ENCODE data around the gene DHX16. TPM values are rescaled to one million over a fixed set of nuclear protein-coding genes. Genes with fewer than 3 reads are reported as not detected.

Gene DHX16
- polyA plus RNA-seq, 3 donors = 46.2 to 51.0 (median 50.7) TPM

GRCh38 chr6:30707281-30707850, 34.6 kb upstream of the DHX16 start:
- no peak for DNase-seq (ENCODE audit: extremely low read depth in 1 of 11, low read depth in 9 of 11, low spot score in 4 of 11)

GRCh38 chr6:30705620-30706019, 32.8 kb upstream of the DHX16 start:
- no peak for DNase-seq (ENCODE audit: extremely low read depth in 1 of 11, low read depth in 9 of 11, low spot score in 4 of 11)

GRCh38 chr6:30703821-30704220, 31.0 kb upstream of the DHX16 start:
- DNase-seq (ENCODE audit: extremely low read depth in 1 of 11, low read depth in 9 of 11, low spot score in 4 of 11) = no peak

GRCh38 chr6:30703011-30703410, 30.2 kb upstream of the DHX16 start:
- DNase-seq (ENCODE audit: extremely low read depth in 1 of 11, low read depth in 9 of 11, low spot score in 4 of 11) = no peak

DNA sequence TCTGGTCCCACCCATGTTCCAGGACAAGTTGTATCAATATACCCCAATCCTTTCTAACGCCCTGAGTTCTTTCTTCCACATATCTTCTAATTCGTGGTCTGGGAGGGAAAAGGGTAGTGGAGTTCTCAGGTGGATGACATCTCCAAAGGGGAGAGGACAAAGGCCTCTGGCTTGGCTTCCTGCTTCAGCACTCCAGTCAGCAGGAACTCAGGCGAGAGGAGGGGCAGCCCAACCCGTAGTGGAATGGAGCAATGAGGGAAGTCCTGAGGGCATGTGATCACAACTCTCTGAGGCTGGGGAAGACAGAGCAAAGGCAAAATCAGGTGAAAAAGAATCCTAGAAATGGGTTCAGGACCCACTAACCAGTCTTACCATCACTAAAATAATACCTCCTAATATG, 27.5 kb upstream of the DHX16 start:
- DNase-seq (ENCODE audit: extremely low read depth in 1 of 11, low read depth in 9 of 11, low spot score in 4 of 11) = no peak

DNA sequence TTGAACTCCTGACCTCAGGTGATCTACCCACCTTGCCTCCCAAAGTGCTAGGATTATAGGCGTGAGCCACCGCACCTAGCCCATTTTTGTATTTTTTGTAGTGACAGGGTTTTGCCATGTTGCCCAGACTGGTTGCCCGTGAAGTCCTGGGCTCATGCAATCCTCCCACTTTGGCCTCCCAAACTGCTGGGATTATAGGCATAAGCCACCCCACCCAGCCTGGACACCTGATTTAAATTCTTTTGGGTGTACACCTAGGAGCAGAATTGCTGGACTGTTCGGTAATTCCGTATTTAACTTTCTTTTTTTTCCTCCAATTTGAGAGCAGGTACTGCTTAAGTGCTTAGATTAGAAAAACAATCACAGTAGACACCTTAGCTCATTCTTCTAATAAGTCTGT, 23.6 kb upstream of the DHX16 start:
- DNase-seq (ENCODE audit: extremely low read depth in 1 of 11, low read depth in 9 of 11, low spot score in 4 of 11) = no peak

- no peak for DNase-seq (ENCODE audit: extremely low read depth in 1 of 11, low read depth in 9 of 11, low spot score in 4 of 11)
These were observed 18.5 kb upstream of the DHX16 start for GRCh38 chr6:30691208-30691847.

- DNase-seq (ENCODE audit: extremely low read depth in 1 of 11, low read depth in 9 of 11, low spot score in 4 of 11) = peak in 10 of 11 donors; percentile 79 to 90 (median 84)
These were observed 17.8 kb upstream of the DHX16 start, which contains the start of gene NRM for GRCh38 chr6:30690403-30691207. Gene NRM, minus strand, starts transcription at chr6:30690984. Its CDS starts 10 bp downstream, at chr6:30690974.

DNA sequence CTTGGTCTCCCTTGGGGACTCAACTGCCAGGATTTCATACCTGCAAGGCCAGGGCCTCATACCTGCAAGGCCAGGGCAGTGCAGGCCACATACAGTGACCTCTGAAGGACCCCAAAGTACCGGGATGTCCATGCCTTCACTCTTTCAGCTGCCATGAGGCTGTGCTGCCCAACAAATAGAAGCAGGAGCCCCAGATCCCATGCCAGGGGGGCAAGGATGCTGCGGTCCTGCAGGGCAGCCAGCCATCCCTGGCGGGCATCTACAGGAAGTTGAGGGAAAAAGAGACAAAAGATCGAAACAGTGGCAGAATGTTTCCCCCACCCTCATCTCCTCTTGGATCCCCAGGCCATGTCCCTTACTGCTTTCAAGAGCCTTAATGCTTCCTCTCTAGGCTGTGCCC, 17.2 kb upstream of the DHX16 start:
- DNase-seq (ENCODE audit: extremely low read depth in 1 of 11, low read depth in 9 of 11, low spot score in 4 of 11) = no peak

DNA sequence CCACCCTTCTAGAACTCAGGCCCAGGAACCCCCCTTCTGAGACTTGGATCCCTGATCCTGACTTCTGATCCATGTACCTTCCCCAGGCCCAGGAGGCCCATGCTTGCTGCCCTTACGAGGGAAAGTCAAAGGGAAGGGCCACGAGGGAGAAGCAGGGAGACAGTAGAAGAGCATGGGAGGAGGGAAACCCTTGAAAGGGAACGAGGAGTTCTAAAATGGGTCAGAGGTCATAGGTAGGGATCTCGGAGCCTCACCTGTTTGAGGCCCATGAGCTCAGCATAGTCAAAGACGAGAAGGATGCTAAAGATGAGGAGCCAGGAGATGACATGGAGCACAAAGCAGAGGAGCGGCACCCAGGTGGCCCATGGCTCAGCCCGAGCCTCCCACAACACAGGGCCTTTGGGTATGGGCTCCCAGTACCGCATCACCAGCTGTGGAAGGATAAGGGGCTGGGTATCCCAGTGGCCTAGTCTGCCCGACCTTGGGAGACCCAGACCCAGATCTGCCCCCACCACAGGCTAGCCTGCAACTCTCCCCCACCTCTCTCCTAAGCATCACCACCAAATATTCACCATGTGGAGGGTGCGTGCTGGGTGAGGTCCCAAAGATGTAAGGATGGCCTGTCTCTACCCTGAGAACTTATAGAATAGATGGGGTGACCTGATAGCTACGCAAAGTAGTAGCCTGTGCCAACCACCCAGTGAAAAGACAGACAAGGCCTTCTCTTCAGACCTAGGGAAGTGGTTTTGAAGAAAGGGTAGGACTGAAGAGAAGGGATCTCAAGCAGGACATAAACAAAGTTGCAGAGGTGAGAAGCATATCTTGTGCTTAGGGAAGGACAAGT, 16.4 kb upstream of the DHX16 start:
- DNase-seq (ENCODE audit: extremely low read depth in 1 of 11, low read depth in 9 of 11, low spot score in 4 of 11) = no peak

DNA sequence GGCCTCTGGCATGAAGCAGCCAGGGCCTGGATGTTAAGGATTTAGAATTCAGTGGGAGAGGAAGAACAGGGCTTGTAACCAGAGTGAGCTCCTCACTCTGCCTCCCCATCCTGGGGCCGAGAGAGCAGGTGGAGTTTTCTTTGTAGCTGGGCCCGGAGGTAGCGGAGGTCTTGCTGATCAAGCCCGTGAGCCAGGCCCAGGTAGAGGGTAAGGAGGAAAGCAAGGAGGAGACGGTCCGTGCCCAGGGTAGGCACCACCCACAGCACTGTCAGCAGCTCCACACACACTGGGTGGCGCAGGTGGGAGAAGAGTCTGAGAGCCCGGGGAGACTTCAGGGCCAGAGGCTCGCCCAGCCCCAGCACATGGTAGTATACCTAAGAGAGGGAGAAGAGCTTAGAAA, 15.8 kb upstream of the DHX16 start:
- DNase-seq (ENCODE audit: extremely low read depth in 1 of 11, low read depth in 9 of 11, low spot score in 4 of 11) = no peak

DNA sequence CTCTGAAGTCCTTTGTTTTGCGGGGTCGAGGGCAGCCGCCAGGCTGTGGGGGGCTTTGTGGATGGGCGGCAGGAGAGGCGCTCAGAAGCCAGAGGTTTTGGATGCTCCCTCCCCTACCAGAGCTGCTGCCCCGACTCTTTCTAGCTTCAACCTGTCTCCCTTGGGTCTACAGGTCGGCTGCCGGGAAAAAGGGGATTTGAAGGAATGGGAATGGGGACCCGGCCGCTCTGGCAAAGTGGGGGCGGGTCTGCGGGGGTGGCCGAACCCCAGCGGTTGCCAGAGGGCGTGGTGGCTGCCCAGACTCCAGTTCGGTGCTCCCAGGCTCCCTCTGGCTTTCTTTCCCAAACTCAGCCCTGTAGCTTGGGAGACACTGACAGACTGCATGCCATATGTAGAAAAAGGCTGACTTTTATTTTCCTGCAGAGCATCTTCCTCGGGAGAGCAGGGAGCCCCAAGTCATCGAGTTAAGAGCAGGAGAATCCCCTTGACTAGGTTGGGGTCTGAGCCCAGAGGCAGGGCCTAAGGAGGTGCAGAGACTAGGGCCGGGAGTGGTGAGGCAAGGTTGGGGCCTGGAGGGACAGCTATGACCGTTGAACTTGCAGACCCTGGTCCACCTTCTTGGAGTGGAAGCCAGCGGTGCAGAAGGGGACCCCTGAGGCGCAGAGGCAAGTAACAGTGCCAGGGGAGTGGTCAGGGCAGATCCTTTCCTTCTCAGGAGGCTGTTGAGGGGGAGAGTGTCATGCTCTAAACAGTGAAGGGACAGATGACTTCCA, 15.0 kb upstream of the DHX16 start:
- no peak for DNase-seq (ENCODE audit: extremely low read depth in 1 of 11, low read depth in 9 of 11, low spot score in 4 of 11)

DNA sequence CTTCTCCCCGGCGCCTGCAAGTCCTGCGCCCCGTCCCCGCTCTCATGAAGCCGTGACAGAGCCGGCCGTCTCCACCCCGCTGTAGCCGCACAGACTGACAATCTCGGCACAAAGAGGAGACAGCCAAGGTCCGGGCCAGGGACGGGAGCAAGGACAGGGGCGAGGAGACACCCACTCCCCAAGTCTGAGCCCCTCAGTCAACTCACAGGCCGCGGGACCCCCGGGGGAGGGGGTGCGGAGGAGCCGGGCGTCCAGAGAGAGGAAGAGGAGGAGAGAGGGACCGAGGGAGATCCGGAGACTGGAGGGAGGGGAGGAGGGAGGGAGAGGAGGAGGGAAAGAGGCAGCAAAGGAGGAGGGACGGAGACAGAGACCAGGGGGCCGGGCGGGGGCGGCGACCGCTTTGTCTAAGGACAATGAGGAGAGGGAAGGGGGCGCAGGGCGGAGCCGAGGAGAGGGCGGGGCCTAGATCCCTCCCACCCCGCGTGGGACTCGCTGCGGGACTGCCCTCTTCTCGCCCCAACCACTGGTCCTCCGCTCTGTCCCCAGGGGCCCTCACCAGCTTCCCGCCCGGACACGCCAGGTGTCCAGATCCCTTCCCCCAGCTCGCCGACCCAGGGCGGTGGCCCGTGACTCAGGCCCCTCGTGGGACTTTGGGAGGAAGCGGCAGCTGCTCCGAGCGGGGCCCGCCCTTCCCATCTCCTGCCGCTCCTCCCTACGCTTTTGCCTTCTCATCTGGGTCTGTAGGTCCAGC, 14.3 kb upstream of the DHX16 start:
- peak in 9 of 11 donors; percentile 76 to 88 (median 84) for DNase-seq (ENCODE audit: extremely low read depth in 1 of 11, low read depth in 9 of 11, low spot score in 4 of 11)

DNA sequence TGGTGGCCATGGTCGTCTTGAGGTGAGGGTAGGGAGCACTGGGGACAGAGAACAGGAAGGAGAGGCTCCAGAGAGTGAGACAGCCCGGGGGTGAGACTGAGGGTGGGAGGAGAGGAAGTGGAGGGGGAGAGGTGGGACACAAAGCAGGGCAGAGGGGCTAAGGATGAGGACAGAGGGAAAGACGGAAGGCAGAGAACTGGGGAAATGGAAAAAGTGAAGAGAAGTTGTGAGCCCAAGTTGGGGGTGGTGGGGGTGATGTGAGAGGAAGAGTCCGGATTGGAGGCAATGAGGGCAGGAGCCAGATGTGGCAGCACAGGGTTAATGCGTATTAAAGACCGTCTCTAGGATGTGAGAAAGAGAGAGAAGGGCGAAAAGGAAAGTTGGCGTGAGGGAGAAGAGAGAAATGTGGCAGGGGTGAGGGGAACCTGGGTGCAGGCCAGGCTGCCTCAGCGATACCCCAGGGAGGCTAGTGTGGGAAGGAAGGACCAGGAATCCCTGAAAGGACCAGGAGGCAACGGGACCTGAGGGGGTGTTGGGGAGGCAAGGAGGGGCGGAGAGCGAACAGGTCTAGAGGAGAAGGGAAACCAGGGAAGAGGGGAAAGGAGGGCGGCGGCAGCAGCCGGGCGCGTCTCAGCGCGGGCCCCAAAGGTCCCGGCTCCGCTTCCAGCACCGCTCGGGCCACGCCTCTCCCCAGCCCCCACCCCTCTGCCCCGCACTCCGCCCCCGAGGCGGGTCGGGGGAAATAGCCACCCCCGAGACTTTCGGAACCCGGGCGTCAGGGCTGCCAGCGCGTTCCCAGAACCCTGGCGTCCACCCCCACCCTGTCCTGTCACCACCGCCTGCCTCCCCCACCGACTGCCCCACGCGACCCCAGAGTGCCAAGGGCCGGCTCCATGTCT, 13.5 kb upstream of the DHX16 start, which contains the start of gene PPP1R18:
TSS of gene PPP1R18 (minus strand) at position 637 of the 899 bp plus-strand sequence. CDS start at position 10, 627 bp downstream.
- peak in 1 of 11 donors; percentile 56 for DNase-seq (ENCODE audit: extremely low read depth in 1 of 11, low read depth in 9 of 11, low spot score in 4 of 11)

GRCh38 chr6:30685157-30686008, 12.6 kb upstream of the DHX16 start:
- no peak for DNase-seq (ENCODE audit: extremely low read depth in 1 of 11, low read depth in 9 of 11, low spot score in 4 of 11)

Data from renal cortex interstitium (tissue), 11 donors.